ENCODE data around the gene STRAP.

DNA sequence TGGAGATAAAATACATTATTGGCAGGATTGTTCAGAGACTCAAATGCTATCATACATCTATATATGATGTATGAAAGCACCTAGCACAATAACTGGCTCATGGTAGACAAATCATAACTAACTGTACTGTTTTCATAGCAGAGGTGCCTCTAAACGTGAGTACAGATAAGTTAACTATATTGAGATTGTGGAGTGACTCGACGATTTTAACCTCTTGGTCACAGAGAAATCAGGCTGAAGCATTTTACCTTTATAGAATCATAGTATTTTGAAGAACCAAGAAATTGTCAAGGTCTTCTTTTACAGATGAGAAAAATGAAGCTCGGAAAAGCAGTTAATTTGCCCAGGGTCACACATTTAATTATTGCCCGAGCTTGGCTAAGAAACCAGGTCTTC, 28.3 kb downstream of the STRAP start:
- no peak for TF ChIP-seq POLR2A (IDR thresholded peaks at IDR 0.05; ENCODE audit: low read depth, low read length)
- TF ChIP-seq POLR2AphosphoS5 (IDR thresholded peaks at IDR 0.05; ENCODE audit: low read depth, low read length), result no peak

Data from GM12892 (cell line).